ENCODE measurements around the gene CHADL.

CHADL gene

DNA sequence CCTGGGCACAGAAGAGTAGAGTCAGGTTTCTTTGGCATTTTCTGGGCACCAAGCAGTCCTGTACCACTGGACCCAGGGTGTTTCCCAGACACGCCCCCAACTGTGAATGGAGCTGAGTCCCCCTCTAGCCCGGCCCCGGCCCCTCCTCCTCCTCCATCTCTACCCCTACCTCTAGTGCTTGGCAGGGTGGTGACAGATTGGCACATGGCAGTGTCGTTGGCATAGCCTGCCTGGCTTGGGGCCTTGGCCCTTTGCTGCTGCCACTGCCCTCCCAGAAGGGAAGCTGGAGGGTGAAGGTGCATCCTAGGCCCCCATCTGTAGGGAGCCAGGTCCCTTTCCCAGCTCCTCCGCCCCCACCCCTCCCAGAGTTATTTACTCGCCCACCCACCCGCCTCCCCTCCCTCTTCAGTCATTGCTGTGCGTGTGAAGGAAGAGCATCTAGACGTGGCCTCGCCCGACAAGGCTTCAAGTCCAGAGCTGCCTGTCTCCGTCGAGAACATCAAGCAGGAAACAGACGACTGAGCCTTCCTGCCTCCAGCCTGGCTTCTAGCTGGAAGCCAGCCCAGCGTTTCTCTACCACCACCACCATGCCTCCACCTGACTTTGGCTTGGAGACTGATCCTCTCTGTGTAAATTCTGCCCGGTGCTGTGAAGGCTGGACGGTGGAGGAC, 10.9 kb downstream of the CHADL start:
- peaks cover 26% of the 10 kb centered on the region for H3K4me1 Mint-ChIP-seq (ENCODE audit: low read depth)
- intact Hi-C loops (cut with micrococcal nuclease) = no loop called here
- H3K27ac Mint-ChIP-seq = no peak overlapping the region
- no peaks in the 10 kb centered on the region for H3K27me3 Mint-ChIP-seq
- no peaks in the 10 kb centered on the region for H3K9me3 Mint-ChIP-seq
- H3K4me3 Mint-ChIP-seq = no peak overlapping the region
- peaks cover 60% of the 10 kb centered on the region for H3K36me3 Mint-ChIP-seq (ENCODE audit: low read depth)

DNA sequence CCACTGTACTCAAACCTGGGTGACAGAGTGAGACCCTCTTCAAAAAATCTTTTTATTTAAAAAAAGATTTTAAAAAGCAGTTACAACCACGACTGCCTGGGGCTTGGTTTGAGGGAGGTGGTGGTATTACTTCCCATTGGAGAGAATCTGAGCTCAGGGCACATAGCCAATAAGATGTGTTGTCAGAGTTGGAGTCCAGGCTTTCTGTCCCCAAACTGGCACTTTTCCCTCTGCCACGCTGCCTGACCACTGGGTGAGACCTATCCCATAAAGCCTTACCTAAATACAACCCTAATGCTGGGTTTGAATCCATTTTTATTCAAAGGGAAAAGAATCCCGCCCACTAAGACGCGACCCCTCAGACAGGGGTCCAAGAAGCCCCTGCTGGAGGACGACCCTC, 11.5 kb downstream of the CHADL start:
- H3K4me1 Mint-ChIP-seq (ENCODE audit: low read depth) = peaks cover 26% of the 10 kb centered on the region
- no peak overlapping the region for H3K4me3 Mint-ChIP-seq
- intact Hi-C loops (cut with micrococcal nuclease) = no loop called here
- no peaks in the 10 kb centered on the region for H3K9me3 Mint-ChIP-seq
- no peaks in the 10 kb centered on the region for H3K27me3 Mint-ChIP-seq
- H3K27ac Mint-ChIP-seq = no peak overlapping the region
- H3K36me3 Mint-ChIP-seq (ENCODE audit: low read depth) = peaks cover 66% of the 10 kb centered on the region

DNA sequence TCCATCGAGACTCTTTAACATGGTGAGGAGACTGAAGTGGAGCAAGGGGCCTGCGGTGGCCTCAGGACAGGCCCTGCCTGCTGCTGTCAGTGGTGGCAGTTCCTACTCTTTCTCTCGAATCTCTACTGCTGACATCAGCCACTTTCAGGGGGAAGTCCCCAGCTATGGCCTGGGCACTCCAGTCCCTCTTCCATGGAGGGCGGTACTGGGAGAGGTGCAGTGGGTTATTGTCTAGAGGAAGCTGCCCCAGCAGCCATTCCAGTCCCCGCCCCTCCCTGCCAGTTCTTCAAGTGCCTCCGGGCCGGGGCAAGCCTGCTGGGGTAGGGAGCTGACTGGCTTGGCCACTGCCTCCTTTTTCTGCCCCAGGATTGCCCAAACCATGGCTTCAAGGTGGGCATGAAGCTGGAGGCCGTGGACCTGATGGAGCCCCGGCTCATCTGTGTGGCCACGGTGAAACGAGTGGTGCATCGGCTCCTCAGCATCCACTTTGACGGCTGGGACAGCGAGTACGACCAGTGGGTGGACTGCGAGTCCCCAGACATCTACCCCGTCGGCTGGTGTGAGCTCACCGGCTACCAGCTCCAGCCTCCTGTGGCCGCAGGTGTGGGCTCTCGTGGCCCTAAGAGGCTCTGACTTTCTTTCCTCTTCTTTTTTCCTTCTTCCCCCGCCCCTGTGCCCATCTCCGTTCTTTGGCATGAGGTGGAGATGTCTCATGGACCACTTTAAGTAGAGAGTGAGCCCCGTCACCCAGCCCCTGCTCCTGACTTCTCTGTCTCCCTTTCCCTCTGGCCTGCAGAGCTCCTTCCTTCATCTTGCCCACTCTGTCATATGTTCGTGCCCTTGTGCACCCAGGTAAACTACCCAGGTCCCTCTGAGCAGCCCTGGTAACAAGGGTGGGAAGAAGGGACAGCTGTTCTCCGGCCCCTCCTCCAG, 13.7 kb downstream of the CHADL start:
- peak overlapping the region; percentile 60 for H3K4me3 Mint-ChIP-seq
- peaks cover 88% of the 10 kb centered on the region for H3K36me3 Mint-ChIP-seq (ENCODE audit: low read depth)
- peak overlapping the region; percentile 81 for H3K27ac Mint-ChIP-seq
- no peaks in the 10 kb centered on the region for H3K9me3 Mint-ChIP-seq
- intact Hi-C loops (cut with micrococcal nuclease) = loop anchor here (1.0 kb wide), 1 partner anchor 10 kb away; no protein-coding TSS in a partner anchor
- peaks cover 26% of the 10 kb centered on the region for H3K4me1 Mint-ChIP-seq (ENCODE audit: low read depth)
- no peaks in the 10 kb centered on the region for H3K27me3 Mint-ChIP-seq

DNA sequence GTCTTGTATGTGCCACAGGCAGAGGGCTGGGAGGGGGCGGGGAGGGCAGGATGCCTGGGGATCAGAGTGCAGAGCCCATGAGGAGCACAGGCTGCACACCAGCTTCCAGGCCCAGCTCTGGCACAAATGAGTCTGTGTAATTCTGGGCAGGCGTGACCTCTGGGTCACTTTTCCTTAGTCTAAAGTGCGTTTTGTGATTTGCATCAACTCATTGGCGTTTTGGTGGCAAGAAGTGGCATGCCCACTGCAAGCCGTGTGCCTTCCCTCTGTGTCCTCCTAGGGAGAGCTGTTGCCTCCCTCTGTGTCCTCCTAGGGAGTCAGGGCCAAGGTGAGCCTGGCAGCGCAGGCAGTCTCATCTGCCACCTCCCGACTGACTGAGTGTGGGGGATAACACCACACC, 17.2 kb downstream of the CHADL start:
- H3K36me3 Mint-ChIP-seq (ENCODE audit: low read depth) = peaks cover 94% of the 10 kb centered on the region
- intact Hi-C loops (cut with micrococcal nuclease) = no loop called here
- peaks cover 26% of the 10 kb centered on the region for H3K4me1 Mint-ChIP-seq (ENCODE audit: low read depth)
- no peak overlapping the region for H3K4me3 Mint-ChIP-seq
- no peaks in the 10 kb centered on the region for H3K9me3 Mint-ChIP-seq
- H3K27ac Mint-ChIP-seq = peak overlapping the region; percentile 45
- no peaks in the 10 kb centered on the region for H3K27me3 Mint-ChIP-seq

DNA sequence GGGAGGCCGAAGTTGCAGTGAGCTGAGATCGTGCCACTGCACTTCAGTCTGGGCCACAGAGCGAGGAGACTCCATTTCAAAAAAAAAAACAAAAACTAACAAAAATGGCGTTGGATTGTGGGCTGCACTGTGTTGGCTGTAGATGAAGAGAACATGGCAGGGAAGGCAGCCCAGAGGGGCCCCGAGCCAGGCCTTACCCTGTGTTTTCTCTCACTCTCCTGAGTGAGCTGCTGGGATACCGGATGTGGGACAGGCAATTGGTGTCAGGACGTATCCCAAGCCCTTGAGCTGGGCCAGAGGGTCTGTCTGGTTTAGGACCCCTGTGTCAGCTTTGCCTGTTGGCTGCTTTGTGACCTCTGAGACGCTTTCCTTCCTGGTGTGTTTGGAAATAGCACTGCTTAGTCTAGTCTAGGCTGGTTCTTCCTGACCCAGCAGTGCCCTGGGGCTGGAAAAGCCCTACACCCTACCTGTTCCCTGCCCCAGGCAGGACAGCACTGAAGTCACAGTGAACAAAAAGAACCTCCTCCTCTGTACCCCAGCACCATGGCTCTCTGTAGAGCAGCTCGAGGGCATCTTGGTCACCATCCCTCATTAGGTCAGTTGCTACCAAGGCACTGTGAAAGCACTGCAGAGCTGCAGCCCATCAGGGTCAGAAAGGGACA, 17.8 kb downstream of the CHADL start:
- Mint-ChIP-seq H3K27ac (peak overlapping the region; percentile 15), H3K4me1 (ENCODE audit: low read depth) (peaks cover 30% of the 10 kb centered on the region)

DNA sequence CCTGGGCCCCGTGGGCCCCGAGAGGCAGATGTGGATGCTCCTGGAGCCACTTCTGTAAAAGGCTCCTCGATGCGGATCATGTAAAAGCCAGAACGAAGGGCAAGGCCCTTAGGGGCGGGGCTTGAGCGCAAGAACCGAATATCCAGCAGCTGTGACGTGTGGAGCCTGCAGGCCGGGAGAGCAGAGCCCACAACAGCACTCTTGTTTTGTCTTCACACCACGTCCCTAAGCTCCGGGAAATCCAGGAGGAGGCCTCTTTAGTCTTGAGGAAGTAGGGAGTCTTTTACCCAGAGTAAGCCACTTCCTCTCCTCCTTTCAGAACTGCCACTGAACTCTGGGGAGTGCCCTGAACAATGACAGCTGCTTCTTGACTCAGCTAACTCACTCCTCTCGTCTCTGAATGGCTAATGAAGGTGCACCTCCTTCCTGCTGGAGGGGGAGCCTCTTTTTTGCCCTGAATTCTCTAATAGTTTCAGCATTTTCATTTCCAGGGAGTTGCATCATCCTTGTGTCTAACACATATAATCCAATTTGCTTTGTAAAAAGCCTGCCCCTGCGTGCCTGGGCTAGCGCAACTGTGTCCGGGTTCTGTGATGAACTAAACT, 23.1 kb downstream of the CHADL start:
- peak overlapping the region; percentile 19 for H3K4me3 Mint-ChIP-seq
- H3K36me3 Mint-ChIP-seq (ENCODE audit: low read depth) = peaks cover 82% of the 10 kb centered on the region
- H3K4me1 Mint-ChIP-seq (ENCODE audit: low read depth) = peaks cover 27% of the 10 kb centered on the region
- H3K9me3 Mint-ChIP-seq = no peaks in the 10 kb centered on the region
- intact Hi-C loops (cut with micrococcal nuclease) = loop anchor here (1.0 to 5.0 kb wide), 2 partner anchors 9 to 70 kb away; partner anchors contain the start of gene RANGAP1
- H3K27ac Mint-ChIP-seq = peak overlapping the region; percentile 84
- H3K27me3 Mint-ChIP-seq = no peaks in the 10 kb centered on the region

More for the DNA sequence above, 17.8 kb downstream of the CHADL start:
- Mint-ChIP-seq H3K27me3 (no peaks in the 10 kb centered on the region), H3K4me3 (no peak overlapping the region), H3K9me3 (no peaks in the 10 kb centered on the region), H3K36me3 (ENCODE audit: low read depth) (peaks cover 89% of the 10 kb centered on the region)
- intact Hi-C loops (cut with micrococcal nuclease) = no loop called here

DNA sequence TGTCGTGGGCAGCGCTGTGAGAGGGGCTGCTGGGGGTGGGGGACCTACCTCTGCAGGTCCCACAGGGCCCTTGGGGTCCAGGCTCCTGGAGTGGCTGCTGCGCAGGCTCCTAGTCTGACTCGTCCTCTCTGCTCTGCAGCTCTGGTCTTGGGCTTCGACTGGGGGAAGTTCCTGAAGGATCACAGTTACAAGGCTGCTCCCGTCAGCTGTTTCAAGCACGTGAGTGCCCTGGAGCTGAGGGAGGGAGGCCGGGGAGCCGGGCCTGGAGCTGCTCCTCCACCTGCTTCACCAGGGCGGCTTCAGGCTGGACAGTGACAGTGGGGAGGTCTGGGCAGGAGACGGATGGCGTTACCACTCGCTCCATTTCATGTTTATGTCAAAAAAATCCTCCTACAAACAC, 23.7 kb downstream of the CHADL start:
- H3K4me3 Mint-ChIP-seq = peak overlapping the region; percentile 19
- H3K27me3 Mint-ChIP-seq = no peaks in the 10 kb centered on the region
- intact Hi-C loops (cut with micrococcal nuclease) = loop anchor here (1.0 to 5.0 kb wide), 2 partner anchors 9 to 70 kb away; partner anchors contain the start of gene RANGAP1
- peaks cover 82% of the 10 kb centered on the region for H3K36me3 Mint-ChIP-seq (ENCODE audit: low read depth)
- H3K27ac Mint-ChIP-seq = peak overlapping the region; percentile 84
- peaks cover 27% of the 10 kb centered on the region for H3K4me1 Mint-ChIP-seq (ENCODE audit: low read depth)
- H3K9me3 Mint-ChIP-seq = no peaks in the 10 kb centered on the region

DNA sequence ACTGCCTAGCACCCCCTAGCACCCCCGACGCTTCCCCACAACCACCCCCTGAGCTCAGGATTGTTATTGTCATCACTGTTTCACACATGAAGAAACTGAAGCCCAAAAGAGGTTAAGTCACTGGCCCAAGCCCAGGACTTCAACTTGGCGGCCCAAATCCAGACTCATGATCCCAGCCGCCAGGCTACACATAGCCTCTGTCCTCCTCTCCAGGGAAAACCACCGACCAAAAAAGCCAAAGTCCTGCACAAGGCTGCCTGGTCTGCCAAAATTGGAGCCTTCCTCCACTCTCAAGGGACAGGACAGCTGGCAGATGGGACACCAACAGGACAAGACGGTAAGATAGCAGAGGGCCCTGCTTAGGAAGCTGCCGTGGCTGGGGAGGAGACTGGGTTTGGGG, 24.8 kb downstream of the CHADL start:
- intact Hi-C loops (cut with micrococcal nuclease) = loop anchor here (5.0 kb wide), 1 partner anchor 71 kb away; the partner anchor contains the start of gene RANGAP1
- peaks cover 78% of the 10 kb centered on the region for H3K36me3 Mint-ChIP-seq (ENCODE audit: low read depth)
- H3K27me3 Mint-ChIP-seq = no peaks in the 10 kb centered on the region
- no peak overlapping the region for H3K4me3 Mint-ChIP-seq
- peak overlapping the region; percentile 84 for H3K27ac Mint-ChIP-seq
- H3K9me3 Mint-ChIP-seq = no peaks in the 10 kb centered on the region
- peaks cover 27% of the 10 kb centered on the region for H3K4me1 Mint-ChIP-seq (ENCODE audit: low read depth)

DNA sequence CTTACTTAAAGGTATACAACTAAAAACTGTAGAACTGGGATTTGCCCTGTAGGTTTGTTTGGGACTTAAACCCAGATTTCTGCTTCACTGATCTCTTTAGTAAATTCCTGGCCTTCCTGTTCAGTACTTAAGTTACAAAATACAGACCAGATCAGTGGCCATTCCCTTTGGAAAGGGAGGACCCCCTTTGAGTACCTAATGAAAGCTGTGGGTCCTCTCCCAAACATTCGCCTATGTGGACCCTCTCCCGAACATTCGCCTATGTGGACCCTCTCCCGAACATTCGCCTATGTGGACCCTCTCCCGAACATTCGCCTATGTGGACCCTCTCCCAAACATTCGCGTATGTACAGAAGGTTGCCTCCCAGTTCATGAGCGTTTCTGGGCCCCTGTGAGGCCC, 25.3 kb downstream of the CHADL start:
- Mint-ChIP-seq H3K4me3 (no peak overlapping the region), H3K9me3 (no peaks in the 10 kb centered on the region), H3K27me3 (no peaks in the 10 kb centered on the region), H3K36me3 (ENCODE audit: low read depth) (peaks cover 78% of the 10 kb centered on the region), H3K27ac (no peak overlapping the region), H3K4me1 (ENCODE audit: low read depth) (peaks cover 27% of the 10 kb centered on the region)
- intact Hi-C loops (cut with micrococcal nuclease) = loop anchor here (5.0 kb wide), 1 partner anchor 72 kb away; the partner anchor contains the start of gene RANGAP1

DNA sequence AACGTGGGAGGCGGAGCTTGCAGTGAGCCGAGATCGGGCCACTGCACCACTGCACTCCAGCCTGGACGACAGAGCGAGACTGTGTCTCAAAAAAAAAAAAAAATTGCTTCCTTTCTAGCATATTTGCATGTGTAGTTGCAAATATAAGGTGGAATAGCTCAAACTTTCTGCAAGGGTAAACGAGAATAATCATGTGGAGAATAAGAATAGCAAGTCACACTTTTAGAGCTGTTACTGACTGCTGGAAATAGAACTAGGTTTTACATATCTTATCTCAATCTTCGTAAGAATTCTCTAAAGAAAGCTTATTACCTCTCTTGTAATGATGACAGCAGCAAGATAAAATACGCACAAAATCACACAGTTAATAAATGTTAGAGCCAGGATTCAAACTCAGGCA, 34.0 kb downstream of the CHADL start:
- Mint-ChIP-seq H3K9me3 (no peaks in the 10 kb centered on the region), H3K36me3 (ENCODE audit: low read depth) (peaks cover 57% of the 10 kb centered on the region), H3K4me1 (ENCODE audit: low read depth) (peaks cover 30% of the 10 kb centered on the region), H3K27ac (no peak overlapping the region), H3K4me3 (no peak overlapping the region), H3K27me3 (peaks cover 3% of the 10 kb centered on the region)
- intact Hi-C loops (cut with micrococcal nuclease) = no loop called here

DNA sequence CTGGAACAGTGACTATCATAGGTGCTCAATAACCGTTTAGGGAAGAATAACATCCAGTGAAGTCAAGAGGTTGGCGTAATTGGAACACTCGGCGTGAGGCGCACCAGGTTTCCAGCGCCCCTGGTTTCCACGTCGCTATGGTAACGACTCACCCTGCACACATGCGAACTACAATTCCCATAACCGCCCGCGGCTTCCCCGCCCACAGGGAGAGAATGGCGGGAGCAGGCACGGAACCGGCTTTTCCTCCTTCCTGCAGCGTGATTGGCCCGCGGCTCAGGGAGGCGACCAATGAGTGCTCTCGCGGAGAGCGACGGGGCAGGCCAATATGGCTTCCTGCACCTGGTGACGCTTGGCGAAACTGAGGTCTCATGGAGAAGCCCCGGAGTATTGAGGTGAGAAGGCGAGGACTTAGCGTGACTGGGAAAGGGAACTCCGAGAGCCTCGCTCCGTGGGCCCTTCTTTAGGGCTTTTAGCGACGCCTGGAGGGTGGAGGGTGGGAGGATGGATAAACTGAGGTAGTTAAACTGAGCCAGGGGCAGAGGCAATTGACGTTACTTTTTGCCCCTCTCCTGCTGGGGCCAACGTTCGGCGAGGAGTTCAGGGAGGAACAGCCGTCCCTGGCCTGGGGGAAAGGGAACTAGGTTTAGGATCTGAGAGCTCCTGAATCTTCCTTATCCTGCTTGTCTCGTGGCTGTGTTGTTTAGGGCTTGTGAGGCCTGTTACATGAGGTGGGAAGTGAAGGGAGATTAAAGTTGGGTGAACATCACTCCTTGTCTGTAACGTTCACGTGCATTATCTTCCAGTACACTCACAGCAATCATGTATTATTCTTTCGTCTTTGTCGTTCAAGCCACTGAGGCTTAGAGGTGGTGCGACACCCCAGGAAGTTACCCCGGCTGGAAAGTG, 35.5 kb downstream of the CHADL start, which contains the start of gene L3MBTL2:
TSS of gene L3MBTL2 (plus strand) at position 321 of the 909 bp plus-strand sequence. CDS start at position 372, 51 bp downstream.
- Mint-ChIP-seq H3K27me3 (peaks cover 6% of the 10 kb centered on the region), H3K4me1 (ENCODE audit: low read depth) (peaks cover 40% of the 10 kb centered on the region), H3K36me3 (ENCODE audit: low read depth) (peaks cover 47% of the 10 kb centered on the region), H3K4me3 (peak within 1 kb of the TSS; percentile 84), H3K27ac (peak within 1 kb of the TSS; percentile 89), H3K9me3 (no peaks in the 10 kb centered on the region)
- intact Hi-C loops (cut with micrococcal nuclease) = no loop called here

DNA sequence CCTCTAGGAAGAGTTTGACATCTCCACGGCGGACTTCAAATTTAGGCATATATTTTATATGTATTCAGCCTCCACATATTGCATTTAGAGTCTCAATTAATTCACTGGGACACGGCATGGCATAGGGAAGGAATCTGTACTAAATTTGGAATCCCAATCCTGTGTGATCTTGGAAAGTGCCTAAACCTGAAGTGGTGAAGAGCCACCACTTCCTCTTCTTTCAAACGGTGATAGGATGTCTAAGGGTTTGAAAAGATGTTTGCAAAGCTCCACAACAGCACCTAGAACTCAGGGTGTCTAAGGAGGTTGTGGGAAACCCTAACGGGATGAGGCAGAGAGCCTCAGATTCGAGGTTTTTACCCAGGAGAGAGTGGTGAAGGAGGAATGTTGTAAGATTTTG, 36.7 kb downstream of the CHADL start:
- intact Hi-C loops (cut with micrococcal nuclease) = no loop called here
- no peaks in the 10 kb centered on the region for H3K9me3 Mint-ChIP-seq
- H3K27me3 Mint-ChIP-seq = peaks cover 17% of the 10 kb centered on the region
- peaks cover 35% of the 10 kb centered on the region for H3K36me3 Mint-ChIP-seq (ENCODE audit: low read depth)
- H3K27ac Mint-ChIP-seq = peak overlapping the region; percentile 89
- H3K4me1 Mint-ChIP-seq (ENCODE audit: low read depth) = peaks cover 40% of the 10 kb centered on the region
- no peak overlapping the region for H3K4me3 Mint-ChIP-seq

All from dendritic cell treated with granulocyte-macrophage colony-stimulating factor and Interleukin-4, amounts not matched to agents 40 ng/mL and 50 ng/mL, for 4 days (primary cell).